ENCODE data around the gene OLFML2A. TPM values are rescaled to one million over a fixed set of nuclear protein-coding genes. Genes with fewer than 3 reads are reported as not detected.

Gene OLFML2A
- total RNA-seq, 1 experiment from 2014 or later: 5.8 TPM

DNA sequence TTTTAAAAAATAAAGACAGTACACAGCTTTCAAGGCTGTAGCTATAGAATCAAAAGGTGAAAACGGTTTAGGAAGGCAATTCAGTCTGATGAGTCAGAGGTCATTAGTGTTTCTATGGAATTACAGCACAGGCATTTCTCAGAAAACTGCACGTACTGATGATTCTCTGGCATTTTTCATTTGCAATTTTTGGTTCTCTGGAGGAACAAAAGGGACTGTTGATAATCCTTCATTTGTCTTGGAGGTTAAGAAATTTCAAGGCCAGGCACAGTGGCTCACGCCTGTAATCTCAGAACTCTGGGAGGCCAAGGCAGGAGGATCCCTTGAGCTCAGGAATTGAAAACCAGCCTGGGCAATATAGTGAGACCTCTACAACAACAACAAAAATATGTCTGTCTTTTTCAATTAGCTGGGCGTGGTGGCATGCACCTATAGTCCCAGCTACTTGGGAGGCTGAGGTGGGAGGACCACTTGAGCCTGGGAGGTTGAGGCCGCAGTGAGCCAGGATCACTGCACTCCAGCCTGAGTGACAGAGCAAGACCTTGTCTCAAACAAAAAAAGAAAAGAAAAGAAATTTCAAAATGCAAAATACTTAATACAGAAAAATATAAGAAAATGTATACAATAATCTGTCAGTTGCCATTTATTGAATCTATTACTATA is 33.1 kb upstream of the OLFML2A start:
- Histone ChIP-seq H3K79me1 (ENCODE audit: insufficient read depth, low read depth, low read length, poor library complexity, severe bottlenecking) (peaks cover 3% of the 10 kb centered on the region), H3K18ac (ENCODE audit: insufficient read length, low read depth, low read length) (no peak overlapping the region), H4K5ac (ENCODE audit: insufficient read length, low read depth, low read length) (no peak overlapping the region), H3T11ph (ENCODE audit: low read length) (no peak overlapping the region), H2BK15ac (ENCODE audit: low read depth, low read length) (no peak overlapping the region), H3K56ac (ENCODE audit: insufficient read length, low read depth, low read length) (no peak overlapping the region), H3K9me3 (ENCODE audit: control insufficient read depth, low read depth, low read length) (no peaks in the 10 kb centered on the region), H3K79me2 (ENCODE audit: insufficient read depth, low read length) (peaks cover 15% of the 10 kb centered on the region; the same call in 1 of the 2 replicates), H4K20me1 (ENCODE audit: control insufficient read depth, insufficient read depth, insufficient read length) (no peaks in the 10 kb centered on the region), H4K91ac (ENCODE audit: insufficient read length, low read depth, low read length) (no peak overlapping the region), H3K4me2 (ENCODE audit: insufficient read depth, insufficient read length, low read length) (no peak overlapping the region), H3K14ac (ENCODE audit: insufficient read depth, low read length) (no peak overlapping the region), H2BK12ac (ENCODE audit: insufficient read length, low read depth, low read length) (no peak overlapping the region), H2AK5ac (ENCODE audit: insufficient read length, low read length) (no peak overlapping the region), H3K4ac (ENCODE audit: low read depth, low read length) (no peak overlapping the region), H2BK20ac (ENCODE audit: low read depth, low read length, poor library complexity, severe bottlenecking) (no peak overlapping the region), H3K9ac (ENCODE audit: extremely low read depth, insufficient read length, low read length) (no peak overlapping the region), H2BK120ac (ENCODE audit: low read depth, low read length, poor library complexity, severe bottlenecking) (no peak overlapping the region), H3K23me2 (ENCODE audit: insufficient read length, low read depth, low read length, poor library complexity, severe bottlenecking) (no peaks in the 10 kb centered on the region), H2AFZ (ENCODE audit: low read length) (no peak overlapping the region), H3K27ac (ENCODE audit: insufficient read length, low read depth, low read length) (no peak overlapping the region), H3K27me3 (ENCODE audit: insufficient read depth, low read length) (no peaks in the 10 kb centered on the region), H2BK5ac (ENCODE audit: insufficient read length, low read length) (no peak overlapping the region), H4K8ac (replicated peaks; ENCODE audit: insufficient read length, low read depth, low read length) (no peak overlapping the region), H3K23ac (ENCODE audit: insufficient read length, low read depth, low read length) (no peak overlapping the region), H3K4me1 (ENCODE audit: insufficient read depth, low read length) (peaks cover 4% of the 10 kb centered on the region; the same call in 1 of the 2 replicates)
- no peaks in the 10 kb centered on the region for H3K27me3 Mint-ChIP-seq (ENCODE audit: low read depth)
- H3K4me3 Mint-ChIP-seq: no peak overlapping the region
- no peaks in the 10 kb centered on the region for H3K9me3 Mint-ChIP-seq
- peaks cover 23 to 25% of the 10 kb centered on the region in 2 experiments for H3K4me1 Mint-ChIP-seq
- DNase-seq: no peak
- peaks cover 0 to 8% (median 5%) of the 10 kb centered on the region in 3 experiments; a peak in 4 of 7 replicates for H3K36me3 Mint-ChIP-seq (ENCODE audit: insufficient read depth in 1 of 3, low read depth in 3 of 3)
- peak overlapping the region in 1 of 3 experiments; percentile 3; a peak in 2 of 7 replicates for H3K27ac Mint-ChIP-seq
- no peak for TF ChIP-seq CTCF (conservative IDR thresholded peaks at IDR 0.05)
- no CpG with 5 or more reads among the region's 5 CpGs for WGBS (ENCODE audit: extremely low coverage, insufficient read length, low lambda C conversion rate)
